SKM-1 treated with dmso at 0.1 percent for 144 hours (cell line): ENCODE measurements around the gene BRD9.
"Not testable (repeated sequence)": the region's sequence is repeated elsewhere in the genome, so short reads cannot be mapped to it uniquely, and the experiment has no call there.

Source experiments
- DNase-seq: peaks from one replicate; lab custom pipeline; 2025; ENCODE audit not compliant: unreplicated experiment; lab: John Stamatoyannopoulos, UW

The BRD9 gene

DNA sequence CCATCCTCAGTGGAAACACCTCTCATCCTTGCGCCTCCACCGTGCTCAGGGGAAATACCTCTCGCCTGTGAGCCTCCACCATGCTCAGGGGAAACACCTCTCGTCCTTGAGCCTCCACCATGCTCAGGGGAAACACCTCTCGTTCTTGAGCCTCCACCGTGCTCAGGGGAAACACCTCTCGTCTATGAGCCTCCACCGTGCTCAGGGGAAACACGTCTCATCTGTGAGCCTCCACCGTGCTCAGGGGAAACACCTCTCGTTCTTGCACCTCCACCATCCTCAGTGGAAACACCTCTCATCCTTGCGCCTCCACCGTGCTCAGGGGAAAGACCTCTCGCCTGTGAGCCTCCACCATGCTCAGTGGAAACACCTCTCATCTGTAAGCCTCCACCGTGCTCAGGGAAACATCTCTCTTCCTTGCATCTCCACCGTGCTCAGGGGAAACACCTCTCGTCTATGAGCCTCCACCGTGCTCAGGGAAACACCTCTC, 46.0 kb downstream of the BRD9 start:
- DNase-seq = not testable (repeated sequence)

DNA sequence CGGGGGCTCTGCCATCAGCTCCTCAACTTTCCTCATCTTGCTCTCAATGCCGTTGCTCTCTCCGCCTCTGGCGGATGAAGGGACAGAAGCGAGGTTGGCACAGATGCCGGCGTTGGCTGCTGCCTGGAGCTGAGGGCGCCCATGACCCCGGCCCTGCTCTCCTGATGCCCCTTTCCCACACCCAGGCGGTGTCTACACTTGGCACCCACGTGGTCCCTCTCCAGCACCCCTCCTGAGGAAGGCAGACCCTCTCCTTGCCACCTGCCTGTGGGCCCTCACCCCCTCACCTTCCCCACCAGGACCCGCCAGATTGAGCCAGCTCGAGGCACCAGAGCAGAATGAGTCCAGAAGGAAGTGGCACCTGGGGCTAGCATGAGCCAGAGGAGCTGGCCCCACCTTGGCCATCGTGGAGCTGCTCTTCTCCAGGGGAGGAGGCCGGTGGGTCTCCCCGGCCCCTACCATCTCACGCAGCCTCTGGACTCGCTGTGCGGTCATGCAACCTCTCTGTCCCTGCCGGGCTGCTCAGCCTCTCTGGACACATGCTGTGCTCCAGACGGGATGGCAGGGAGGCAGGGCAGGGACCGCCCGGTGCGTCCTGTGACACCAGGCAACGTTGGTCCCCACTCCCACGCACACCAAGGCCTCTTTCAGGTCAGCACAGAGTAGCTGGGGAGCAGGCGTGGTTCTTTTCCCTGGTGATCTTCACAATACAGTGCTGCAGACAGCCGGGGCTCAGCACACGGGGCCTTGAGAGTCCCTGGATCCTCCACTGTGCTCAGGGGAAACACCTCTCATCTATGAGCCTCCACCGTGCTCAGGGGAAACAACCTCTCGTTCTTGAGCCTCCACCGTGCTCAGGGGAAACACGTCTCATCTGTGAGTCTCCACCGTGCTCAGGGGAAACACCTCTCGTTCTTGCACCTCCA, 46.7 kb downstream of the BRD9 start:
- DNase-seq = not testable (repeated sequence)

DNA sequence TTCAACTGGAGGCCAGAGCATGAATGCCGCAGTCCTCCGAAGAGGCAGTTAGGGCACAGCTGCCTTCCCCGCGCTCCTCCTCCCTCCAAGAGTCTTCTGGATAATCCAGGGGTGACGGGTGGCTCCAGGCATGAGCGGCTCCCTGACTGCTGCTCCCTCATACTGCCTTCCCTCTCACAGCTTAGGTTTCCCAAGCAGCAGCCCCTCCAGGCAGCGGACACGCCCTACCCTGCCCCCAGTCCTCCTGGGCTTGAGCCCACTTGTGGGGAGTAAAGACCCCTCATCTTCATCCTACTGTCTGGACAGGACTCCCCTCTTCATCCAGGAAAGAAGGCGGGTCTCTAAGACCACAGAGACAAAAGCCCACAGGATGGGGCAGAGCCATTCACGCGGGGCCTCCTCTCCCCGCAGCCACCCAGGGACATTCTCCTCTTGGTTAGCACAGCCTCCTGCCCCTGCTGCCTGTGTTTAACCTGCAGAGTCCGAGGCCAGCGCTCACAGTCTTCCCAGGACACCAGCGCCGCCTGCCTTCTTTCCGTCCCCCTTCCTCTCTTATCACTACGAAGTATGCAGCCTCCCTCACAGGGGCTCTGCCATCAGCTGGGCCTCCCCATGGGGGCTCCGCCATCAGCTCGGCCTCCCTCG, 47.4 kb downstream of the BRD9 start:
- not testable (repeated sequence) for DNase-seq

DNA sequence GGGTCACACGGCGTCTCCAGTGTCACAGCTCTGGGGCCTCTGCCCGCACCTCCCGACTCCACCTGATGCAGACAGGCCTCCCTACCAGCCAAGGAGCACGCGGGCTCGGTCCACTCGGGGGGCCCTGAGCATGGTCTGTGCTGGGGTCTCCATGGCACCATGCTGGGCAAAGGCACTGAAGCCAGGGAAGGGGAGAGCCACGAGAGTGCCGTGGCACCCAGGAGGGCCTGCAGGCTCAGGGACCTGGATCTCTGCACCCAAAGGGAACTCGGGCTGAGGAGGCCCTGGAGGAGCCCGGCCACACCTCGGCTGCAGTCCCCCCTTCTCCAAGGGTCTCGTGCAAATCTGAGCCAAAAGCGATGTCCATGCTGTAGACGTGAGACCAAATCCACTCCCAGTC, 48.2 kb downstream of the BRD9 start:
- DNase-seq = not testable (repeated sequence)

DNA sequence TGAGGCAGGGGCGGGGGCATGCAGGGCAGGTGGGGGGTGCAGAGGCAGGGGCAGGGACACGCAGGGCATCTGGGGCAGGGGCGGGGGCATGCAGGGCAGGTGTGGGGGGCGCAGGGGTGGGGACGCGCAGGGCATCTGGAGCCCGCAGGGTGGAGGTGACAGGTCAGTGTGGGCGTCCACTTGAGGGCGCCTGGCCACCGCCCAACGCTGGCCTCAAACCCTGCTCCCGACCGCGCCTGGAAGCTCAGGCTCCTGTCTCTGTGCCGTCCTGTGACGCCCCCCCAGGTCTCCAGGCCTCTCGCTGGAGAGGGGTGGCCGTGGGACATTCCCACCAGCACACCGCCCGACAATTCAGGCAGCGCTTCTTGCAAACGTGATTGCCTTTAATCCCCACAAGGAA, 48.7 kb downstream of the BRD9 start:
- DNase-seq = not testable (repeated sequence)

DNA sequence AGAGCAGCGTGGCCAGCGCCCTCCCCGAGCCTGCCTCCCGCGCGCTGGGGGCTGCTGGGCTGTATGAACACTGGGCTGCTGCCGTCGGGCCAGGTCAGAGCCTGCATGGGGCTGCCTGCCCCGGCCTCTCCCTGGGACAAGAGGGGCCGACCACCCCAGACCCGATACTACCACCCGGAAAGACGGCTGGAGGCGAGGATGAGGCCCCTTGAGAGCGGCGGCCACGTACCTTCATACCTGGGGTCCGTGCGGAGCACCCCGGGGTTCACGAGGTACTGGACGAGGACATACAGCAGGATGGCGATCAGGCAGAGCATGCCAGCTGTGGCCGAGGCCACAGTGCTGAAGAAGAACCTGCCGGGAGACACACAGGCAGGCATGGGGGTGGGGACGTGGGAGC, 49.2 kb downstream of the BRD9 start:
- DNase-seq = not testable (repeated sequence)

DNA sequence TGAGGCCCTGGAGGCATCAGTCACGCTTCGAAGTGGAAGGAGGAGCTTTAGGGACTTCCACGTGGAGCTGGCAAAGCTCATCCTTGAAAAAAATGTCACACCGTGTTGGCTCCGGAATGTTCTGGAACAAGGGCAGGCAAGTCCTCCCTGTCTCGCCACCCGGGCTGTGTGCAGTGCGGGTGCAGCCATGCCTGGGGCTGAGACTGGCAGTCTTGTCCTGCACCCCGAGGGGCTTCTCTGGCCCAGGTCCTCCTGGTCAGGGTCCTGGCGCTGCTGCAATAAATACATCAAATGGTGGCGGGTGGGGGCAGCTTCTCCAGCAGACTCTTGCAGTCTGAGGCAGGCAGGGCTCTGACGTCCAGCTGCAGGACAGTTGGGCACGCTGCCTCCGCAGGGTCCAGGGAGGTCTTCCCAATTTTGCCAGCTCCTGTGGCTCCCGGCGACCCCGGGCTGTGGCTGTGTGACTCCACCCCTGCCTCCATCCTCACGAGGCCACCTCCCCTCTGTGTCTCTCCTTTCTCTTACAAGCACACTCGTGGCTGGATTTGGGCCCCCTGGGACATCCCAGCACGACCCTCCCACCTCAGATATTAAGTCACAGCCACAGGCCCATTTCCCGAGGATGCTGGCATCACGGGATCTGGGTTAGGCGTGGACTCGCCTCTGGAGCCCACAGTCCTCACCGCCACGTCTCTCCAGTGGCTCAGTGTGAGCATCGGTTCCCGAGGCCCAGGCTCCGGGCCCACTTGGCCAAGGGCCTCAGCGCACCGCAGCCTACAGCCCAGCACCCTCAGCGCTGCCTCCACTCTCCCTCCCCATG, 50.0 kb downstream of the BRD9 start:
- not testable (repeated sequence) for DNase-seq

DNA sequence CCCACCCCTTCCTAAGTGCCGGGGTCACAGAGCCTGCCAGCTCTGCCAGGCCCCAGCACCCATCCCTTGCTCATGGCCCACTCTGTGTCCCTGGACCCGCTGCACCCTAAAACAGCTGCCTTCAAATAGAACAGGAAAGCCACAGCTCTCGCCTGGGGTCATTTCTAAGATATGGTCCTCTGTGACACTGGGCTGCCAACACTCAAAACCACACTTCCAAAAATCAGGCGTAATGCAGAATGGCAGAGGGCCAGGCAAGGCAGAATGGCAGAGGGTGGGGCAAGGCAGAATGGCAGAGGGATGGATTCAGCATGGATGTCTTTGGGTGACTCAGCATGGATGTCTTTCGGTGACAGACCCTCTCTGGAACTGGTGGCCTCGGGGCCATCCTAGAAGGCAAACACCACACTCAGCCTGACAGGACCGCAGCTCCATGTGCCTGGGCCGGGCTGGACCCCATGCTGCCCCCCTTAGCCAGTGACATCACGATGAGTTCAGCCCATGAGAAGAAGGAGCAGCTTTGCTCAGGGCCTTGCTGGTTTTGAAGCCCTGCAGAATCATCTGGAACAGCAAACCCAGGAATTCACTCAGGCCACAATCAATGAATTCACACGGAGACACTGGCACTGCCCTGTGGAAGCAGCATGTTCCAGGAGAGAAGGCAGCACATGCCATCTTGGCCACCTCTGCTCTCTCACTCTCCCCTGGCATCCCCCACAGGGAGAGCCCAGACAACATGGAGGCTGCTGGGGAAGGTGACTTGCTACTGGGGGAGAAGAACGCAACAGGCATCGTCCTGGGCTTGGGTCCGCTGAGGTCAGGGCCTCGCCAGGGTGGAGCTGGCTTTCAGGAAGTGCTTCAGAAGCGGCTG, 50.8 kb downstream of the BRD9 start:
- not testable (repeated sequence) for DNase-seq

DNA sequence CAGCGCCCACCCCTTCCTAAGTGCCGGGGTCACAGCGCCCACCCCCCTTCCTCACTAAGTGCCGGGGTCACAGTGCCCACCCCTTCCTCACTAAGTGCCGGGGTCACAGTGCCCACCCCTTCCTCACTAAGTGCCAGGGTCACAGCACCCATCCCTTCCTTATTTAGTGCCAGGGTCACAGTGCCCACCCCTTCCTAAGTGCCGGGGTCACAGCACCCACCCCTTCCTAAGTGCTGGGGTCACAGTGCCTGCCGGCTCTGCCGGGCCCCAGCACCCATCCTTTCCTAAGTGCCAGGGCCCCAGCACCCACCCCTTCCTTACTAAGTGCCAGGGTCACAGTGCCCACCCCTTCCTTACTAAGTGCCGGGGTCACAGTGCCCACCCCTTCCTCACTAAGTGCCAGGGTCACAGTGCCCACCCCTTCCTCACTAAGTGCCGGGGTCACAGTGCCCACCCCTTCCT, 51.6 kb downstream of the BRD9 start:
- DNase-seq = not testable (repeated sequence)

DNA sequence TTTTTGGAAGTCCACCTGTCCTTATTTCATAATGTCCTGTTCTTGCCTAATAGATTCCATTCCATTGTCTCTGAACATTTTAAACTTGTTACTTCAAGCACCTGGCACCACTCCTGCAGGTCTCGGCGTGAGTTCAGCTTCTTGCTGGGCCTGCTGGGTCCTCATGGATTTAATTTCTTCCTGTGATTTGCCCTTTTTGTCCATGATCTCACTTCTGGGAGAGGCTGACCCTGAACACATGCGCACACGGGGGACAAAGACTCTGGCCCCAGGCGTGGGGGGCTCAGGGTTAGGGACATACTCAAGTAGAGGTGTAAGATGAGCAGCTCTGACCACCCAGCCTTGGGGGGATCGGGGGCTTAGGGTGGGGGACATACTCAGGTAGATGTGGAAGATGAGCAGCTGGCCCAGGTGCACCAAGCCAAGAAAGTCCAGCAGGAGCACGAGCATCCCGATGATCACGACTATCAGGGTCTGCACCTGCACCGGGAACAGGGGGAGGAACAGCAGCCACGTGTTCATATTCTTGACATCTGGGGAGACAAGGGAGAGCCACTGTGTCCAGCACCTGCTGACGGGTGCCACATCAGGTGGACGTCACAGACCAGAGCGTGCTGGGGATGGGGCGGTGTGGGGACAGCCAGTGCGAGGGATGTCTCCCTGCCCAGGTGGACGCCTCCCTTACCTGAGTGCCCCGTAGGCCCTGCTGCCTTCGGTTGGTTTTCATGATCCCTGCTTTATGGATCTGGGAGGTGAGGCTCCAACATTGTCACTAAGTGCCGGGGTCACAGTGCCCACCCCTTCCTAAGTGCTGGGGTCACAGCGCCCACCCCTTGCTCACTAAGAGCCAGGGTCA, 52.3 kb downstream of the BRD9 start:
- DNase-seq = not testable (repeated sequence)

DNA sequence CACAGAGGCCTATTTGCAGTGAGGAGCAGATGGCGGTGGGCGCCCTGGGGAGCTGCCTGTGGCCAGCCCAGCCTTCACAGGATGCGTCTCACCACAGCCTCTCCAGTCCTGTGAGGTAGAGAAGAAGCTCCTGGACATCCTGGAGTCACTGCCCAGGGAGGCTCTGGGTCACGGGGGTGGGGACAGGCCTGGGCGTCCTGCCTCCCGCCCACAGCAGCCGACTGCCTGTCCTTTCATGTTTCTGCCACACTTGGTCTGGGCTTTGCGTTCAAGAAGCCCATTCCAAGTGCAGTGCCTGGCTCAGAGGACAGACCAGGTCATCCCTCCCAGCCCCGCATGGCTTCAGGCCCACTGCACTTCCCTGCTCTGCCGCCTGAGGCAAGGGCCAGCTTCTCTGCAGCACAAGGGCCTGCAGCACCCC, 54.2 kb downstream of the BRD9 start:
- DNase-seq = not testable (repeated sequence)

DNA sequence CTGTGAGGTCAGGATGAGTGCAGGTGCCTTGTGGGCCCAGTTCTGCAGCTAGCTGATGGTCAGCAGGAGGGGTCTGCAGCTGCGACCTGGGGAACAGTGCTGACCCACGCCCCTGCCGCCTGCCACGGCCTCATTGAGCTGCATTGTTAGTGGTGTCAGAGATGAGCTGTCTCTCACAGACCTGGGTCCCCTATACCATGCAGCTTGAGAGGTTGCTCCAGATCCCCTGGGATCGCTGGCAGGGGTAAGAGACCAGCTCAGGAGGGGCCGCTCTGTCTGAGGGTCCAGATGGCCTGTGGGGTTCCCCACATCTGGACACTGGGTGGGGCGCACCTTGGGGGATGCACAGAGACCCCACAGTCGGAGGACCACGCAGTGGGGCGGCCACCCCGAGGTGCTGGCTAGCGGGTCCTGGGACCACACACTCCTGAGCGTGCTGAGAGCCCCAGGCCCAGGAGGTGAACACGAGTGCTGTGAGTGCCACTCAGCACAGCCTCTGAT, 54.9 kb downstream of the BRD9 start:
- DNase-seq = not testable (repeated sequence)

DNA sequence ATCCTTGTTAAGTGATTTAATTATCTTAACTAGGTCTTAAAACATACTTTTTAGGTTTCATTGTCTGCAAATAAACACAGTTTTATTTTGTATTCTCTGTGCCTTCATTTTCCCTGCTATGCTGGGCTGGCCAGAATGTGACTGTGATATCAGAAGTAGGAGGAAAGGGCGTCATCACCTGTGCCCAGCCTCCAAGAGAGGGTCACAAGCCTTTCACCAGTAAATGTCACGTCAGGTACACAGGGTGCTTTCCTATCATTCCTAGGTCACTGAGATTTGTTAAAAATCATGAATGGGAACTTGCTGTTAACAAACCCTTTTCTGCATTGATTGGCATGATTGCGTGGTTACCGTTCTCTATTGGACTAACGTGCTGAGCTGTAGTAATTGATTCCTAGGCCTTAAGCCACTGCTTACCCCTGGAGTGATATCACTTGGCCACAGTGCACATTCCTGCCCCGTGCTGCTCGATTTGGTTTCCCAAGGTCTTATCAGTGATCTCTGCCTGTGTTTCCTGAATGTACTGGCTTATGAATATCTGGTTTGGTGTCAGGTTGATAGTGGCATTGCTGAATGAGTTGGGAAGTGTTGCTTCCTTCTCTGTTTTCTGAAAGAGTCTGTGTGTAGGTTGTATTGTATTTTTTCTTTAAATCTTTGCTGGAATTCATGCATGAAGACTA, 56.5 kb downstream of the BRD9 start:
- DNase-seq = not testable (repeated sequence)

DNA sequence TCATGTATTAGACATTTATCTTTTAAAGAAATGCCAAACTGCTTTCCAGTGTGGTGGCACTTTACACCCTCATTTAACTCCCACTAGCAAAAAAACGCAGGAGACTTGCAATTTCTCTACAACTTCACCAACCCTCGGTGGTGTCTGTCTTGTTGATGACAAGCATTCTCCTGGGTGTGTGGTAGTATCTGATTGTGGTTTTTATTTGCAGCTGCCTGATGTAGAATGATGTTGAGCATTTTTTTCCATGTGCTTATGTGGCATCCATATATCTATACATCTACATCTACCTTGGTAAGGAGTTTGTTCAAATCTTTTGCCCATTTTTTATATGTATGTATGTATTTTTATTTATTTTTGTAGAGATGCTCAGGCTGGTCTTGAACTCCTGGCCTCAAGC, 58.6 kb downstream of the BRD9 start:
- DNase-seq = not testable (repeated sequence)

DNA sequence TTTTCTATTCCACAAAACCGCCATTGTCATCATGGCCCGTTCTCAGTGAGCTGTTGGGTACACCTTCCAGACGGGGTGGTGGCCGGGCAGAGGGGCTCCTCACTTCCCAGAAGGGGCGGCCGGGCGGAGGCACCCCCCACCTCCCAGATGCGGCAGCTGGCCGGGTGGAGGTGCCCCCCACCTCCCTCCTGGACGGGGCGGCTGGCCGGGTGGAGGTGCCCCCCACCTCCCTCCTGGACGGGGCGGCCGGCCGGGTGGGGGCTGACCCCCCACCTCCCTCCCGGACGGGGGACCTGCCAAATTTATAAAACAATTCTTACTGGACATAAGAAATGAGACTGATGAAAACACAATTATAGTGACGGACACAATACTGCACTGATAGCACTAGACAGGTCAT, 64.4 kb downstream of the BRD9 start:
- DNase-seq = not testable (repeated sequence)

DNA sequence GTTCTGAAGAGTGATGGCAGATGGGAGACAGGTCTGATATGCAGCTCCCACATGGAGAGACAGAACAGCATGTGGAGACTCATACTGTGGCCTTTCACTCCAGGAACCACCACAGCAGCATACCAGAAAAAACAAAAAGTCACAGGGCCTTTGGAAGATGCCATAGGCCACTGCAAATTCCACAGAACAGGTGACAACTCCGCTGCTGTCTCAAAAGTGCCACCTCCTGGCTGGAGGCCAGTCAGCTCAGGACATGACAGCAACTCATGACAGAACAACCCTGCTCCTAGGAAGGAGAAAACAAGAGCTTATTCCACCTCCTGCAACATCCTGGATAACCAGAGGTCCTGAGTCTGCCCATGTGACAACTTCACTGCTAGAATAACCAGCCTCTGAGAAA, 67.1 kb downstream of the BRD9 start:
- not testable (repeated sequence) for DNase-seq

DNA sequence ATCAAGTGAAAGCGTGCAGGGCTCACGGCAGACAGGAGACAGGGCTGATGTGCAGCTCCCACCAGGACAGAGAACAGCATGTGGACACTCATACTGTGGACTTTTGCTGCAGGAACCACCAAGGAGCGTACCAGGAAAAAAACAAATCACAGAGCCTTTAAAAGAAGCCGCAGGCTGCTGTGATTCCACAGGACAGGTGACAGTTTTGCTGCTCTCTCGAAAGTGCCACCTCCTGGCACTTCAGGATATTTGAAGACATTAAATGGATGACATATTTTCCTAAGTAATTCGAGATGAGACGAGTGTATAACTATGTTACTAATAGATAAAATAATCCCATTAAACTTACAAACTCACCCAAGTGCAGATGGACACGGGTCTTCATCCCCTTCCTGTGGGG, 71.1 kb downstream of the BRD9 start:
- no peak for DNase-seq

DNA sequence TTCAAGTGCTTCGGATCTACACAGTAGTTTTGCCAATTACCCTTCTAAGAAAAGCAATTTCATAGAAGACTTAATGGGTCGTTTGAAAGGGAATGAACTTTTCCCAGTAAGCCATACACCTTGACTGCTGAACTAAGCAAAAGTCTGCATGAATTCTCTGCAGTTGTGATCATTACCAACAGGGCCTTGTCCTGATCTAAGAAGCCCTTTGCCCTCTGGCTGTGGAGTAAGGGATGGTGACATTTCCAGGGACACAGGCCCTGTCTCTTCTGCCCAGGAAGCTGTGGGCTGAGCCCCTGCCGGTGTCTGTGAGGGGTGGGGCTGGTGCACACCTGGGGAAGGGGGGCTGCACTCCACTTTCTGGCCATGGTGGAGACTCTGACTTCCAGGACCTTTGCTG, 72.4 kb downstream of the BRD9 start:
- DNase-seq = no peak
